ENCODE data around the gene ACOT7. TPM values are rescaled to one million over a fixed set of nuclear protein-coding genes. Genes with fewer than 3 reads are reported as not detected.

The ACOT7 gene
- total and polyA plus RNA-seq, 2 donors from 2014 or later, result 23.0 to 135 TPM

DNA sequence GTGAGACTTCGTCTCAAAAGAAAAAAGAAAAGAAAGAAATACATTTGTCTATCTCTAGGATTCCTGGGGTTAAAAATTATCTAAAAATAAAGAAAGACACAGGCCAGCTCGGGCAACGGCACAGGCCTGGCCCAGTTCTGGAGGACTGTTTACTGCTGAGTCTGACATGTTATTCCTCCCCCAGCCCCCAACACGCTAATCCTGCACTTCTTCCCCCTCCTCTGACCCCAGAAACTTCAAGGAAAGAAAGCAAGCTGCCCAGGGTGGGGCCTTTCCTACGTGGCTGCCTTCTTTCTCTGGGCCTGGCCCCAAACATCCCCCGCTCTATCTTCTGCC lies 40.0 kb downstream of the ACOT7 start:
- no peaks in the 10 kb centered on the region for H3K36me3 ChIP-seq (ENCODE audit: control insufficient read depth in 2 of 3, insufficient read depth in 3 of 3, low read length in 3 of 3)
- DNase-seq, result no peak
- no peak overlapping the region for H3K9ac ChIP-seq (ENCODE audit: low read length in 3 of 3)
- no peaks in the 10 kb centered on the region for H3K27me3 ChIP-seq (ENCODE audit: control insufficient read depth, insufficient read depth, low read length)
- no peaks in the 10 kb centered on the region for H3K9me3 ChIP-seq (ENCODE audit: control insufficient read depth in 2 of 3, insufficient read depth in 1 of 3, low read length in 3 of 3)
- TF ChIP-seq, protein P1, sequence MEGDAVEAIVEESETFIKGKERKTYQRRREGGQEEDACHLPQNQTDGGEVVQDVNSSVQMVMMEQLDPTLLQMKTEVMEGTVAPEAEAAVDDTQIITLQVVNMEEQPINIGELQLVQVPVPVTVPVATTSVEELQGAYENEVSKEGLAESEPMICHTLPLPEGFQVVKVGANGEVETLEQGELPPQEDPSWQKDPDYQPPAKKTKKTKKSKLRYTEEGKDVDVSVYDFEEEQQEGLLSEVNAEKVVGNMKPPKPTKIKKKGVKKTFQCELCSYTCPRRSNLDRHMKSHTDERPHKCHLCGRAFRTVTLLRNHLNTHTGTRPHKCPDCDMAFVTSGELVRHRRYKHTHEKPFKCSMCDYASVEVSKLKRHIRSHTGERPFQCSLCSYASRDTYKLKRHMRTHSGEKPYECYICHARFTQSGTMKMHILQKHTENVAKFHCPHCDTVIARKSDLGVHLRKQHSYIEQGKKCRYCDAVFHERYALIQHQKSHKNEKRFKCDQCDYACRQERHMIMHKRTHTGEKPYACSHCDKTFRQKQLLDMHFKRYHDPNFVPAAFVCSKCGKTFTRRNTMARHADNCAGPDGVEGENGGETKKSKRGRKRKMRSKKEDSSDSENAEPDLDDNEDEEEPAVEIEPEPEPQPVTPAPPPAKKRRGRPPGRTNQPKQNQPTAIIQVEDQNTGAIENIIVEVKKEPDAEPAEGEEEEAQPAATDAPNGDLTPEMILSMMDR (IDR thresholded peaks at IDR 0.05; ENCODE audit: borderline replicate concordance, extremely low read depth, insufficient read depth), result no peak
- peaks cover 0 to 27% (median 22%) of the 10 kb centered on the region in 3 donors for H3K4me1 ChIP-seq (ENCODE audit: control insufficient read depth in 2 of 3, insufficient read depth in 2 of 3, low read depth in 1 of 3, low read length in 3 of 3)
- intact Hi-C loops (cut with DNase I), result no loop called here
- FAIRE-seq, result no peak
- peak overlapping the region; percentile 29 to 74 for H3K27ac ChIP-seq (ENCODE audit: low read depth in 2 of 2, low read length in 2 of 2)
- no peak overlapping the region for H3K4me3 ChIP-seq (ENCODE audit: low read length in 3 of 3)

DNA sequence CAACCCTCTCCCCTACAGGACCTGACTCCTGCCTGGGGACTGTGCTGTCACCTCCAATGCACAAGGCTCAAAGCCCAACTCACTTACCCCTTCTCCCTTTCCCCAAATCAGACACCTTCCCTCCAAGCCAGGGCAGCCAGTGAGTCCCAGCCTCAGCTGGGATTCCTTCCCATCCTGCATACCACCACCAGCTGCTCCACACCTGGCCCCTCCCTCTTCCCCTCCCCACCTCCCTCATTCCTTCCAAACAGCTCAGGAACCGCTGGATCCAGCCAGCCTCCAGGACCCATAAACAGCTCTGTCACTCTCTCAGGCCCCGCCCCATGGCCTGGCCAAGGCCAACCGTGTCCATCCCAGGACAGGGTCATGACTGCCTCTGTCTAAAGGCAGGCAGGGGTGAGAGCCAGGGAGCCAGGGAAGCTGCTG lies 41.4 kb downstream of the ACOT7 start:
- no peaks in the 10 kb centered on the region for H3K27me3 ChIP-seq (ENCODE audit: control insufficient read depth, insufficient read depth, low read length)
- peaks cover 0 to 20% (median 16%) of the 10 kb centered on the region in 3 donors for H3K4me1 ChIP-seq (ENCODE audit: control insufficient read depth in 2 of 3, insufficient read depth in 2 of 3, low read depth in 1 of 3, low read length in 3 of 3)
- TF ChIP-seq, protein P1 (IDR thresholded peaks at IDR 0.05; ENCODE audit: borderline replicate concordance, extremely low read depth, insufficient read depth), result no peak
- intact Hi-C loops (cut with DNase I), result no loop called here
- no peaks in the 10 kb centered on the region for H3K9me3 ChIP-seq (ENCODE audit: control insufficient read depth in 2 of 3, insufficient read depth in 1 of 3, low read length in 3 of 3)
- H3K4me3 ChIP-seq (ENCODE audit: low read length in 3 of 3), result no peak overlapping the region
- FAIRE-seq, result no peak
- H3K9ac ChIP-seq (ENCODE audit: low read length in 3 of 3), result no peak overlapping the region
- H3K36me3 ChIP-seq (ENCODE audit: control insufficient read depth in 2 of 3, insufficient read depth in 3 of 3, low read length in 3 of 3), result no peaks in the 10 kb centered on the region
- DNase-seq, result peak in 1 of 5 donors; percentile 37
- peak overlapping the region in 1 of 2 donors; percentile 10 for H3K27ac ChIP-seq (ENCODE audit: low read depth in 2 of 2, low read length in 2 of 2)

DNA sequence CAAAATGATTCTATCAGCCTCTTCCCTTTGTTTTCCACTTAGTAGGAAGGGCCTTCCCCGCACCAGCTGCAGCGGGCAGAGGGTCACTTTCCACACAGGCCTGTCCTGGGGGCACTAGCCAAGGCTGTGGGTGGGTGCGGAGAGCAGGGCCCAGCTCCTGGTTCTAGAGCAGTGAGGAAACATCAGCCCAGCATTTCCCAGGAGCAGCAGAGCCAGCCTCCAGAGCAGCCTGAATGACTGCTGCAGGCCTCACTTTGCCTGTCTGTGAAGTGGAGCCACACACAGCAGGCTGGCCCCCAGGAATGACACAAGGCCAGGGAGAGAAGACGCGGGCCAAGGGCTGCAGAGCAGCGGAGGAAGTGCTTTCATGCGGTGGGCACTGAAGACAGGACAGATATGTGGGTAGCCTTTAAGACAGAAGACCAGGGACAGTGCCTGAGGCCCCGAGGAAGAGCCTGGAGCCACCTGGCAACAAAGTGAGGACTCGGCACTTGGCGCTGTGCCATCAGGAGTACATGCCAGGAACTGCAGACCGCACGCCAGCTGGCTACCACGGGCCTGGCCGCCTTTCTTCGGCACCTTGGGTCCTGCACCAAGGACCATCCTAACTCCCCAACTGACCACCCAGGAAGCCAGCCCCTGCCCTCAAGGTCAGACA lies 42.0 kb downstream of the ACOT7 start:
- H3K27ac ChIP-seq (ENCODE audit: low read depth in 2 of 2, low read length in 2 of 2), result peak overlapping the region; percentile 10 to 34
- peaks cover 0 to 20% (median 16%) of the 10 kb centered on the region in 3 donors for H3K4me1 ChIP-seq (ENCODE audit: control insufficient read depth in 2 of 3, insufficient read depth in 2 of 3, low read depth in 1 of 3, low read length in 3 of 3)
- H3K9me3 ChIP-seq (ENCODE audit: control insufficient read depth in 2 of 3, insufficient read depth in 1 of 3, low read length in 3 of 3), result no peaks in the 10 kb centered on the region
- FAIRE-seq (no peak), DNase-seq (no peak)
- no peak overlapping the region for H3K9ac ChIP-seq (ENCODE audit: low read length in 3 of 3)
- intact Hi-C loops (cut with DNase I), result no loop called here
- no peaks in the 10 kb centered on the region for H3K36me3 ChIP-seq (ENCODE audit: control insufficient read depth in 2 of 3, insufficient read depth in 3 of 3, low read length in 3 of 3)
- no peak overlapping the region for H3K4me3 ChIP-seq (ENCODE audit: low read length in 3 of 3)
- TF ChIP-seq, protein P1 (IDR thresholded peaks at IDR 0.05; ENCODE audit: borderline replicate concordance, extremely low read depth, insufficient read depth), result no peak
- no peaks in the 10 kb centered on the region for H3K27me3 ChIP-seq (ENCODE audit: control insufficient read depth, insufficient read depth, low read length)

Measured in kidney (tissue), 14 donors.